SU-DHL-6 (cell line): Measurements from ENCODE around the gene ATP11C.

Source experiments
- CTCF ChIP-seq: fragments of 200-600 bp; sonication (generic); IDR thresholded peaks from one replicate; pipeline ENCODE4 v1.5.1; 2017; ENCODE audit warnings: antibody characterized with exemption, mild to moderate bottlenecking, low read length, moderate library complexity; ENCODE audit not compliant: insufficient read depth, poor library complexity, severe bottlenecking
- EZH2phosphoT487 ChIP-seq: fragments of 200-600 bp; sonication (generic), shearing (Covaris generic); conservative IDR thresholded peaks from 2 replicates; pipeline ENCODE4 v1.6.1; 2018; ENCODE audit warnings: mild to moderate bottlenecking, antibody characterized with exemption, low read length, moderate library complexity, mixed read lengths

GRCh38 chrX:139974471-139974870 is 41.6 kb upstream of the ATP11C start:
- TF ChIP-seq CTCF (no peak), EZH2phosphoT487 (no peak)
